GM06990 (cell line): ENCODE data around the gene PSMA7.

Experiments
- DNase-seq: peaks from one replicate; pipeline ENCODE4 v3.0.0-alpha.2; 2011; ENCODE audit not compliant: insufficient read length; ENCODE audit errors: extremely low read depth
- H3K27me3 ChIP-seq: replicated peaks from 2 replicates; pipeline ENCODE4 v1.6.0; 2011; ENCODE audit warnings: low read length; ENCODE audit not compliant: control insufficient read depth, insufficient read depth
- H3K36me3 ChIP-seq: 2 replicates; pipeline ENCODE4 v1.5.1; 2011; ENCODE audit warnings: low read length; ENCODE audit not compliant: control insufficient read depth, insufficient read depth
- H3K4me3 ChIP-seq: replicated peaks from 2 replicates; pipeline ENCODE4 v1.5.1; 2011; ENCODE audit warnings: low read depth, mild to moderate bottlenecking, control low read depth, low read length
- CTCF ChIP-seq: IDR thresholded peaks from 2 replicates; pipeline ENCODE4 v1.5.1; 2011; ENCODE audit warnings: low read length, control low read depth, mild to moderate bottlenecking, inconsistent platforms; ENCODE audit not compliant: insufficient read depth, poor library complexity, severe bottlenecking

PSMA7 gene

GRCh38 chr20:62156592-62157386 is 13.6 kb upstream of the PSMA7 start:
- peak; percentile 50 for DNase-seq
- TF ChIP-seq CTCF = peak; percentile 82
- no peak overlapping the region for H3K4me3 ChIP-seq
- no peaks in the 10 kb centered on the region for H3K27me3 ChIP-seq
- H3K36me3 ChIP-seq = peaks cover 13% of the 10 kb centered on the region

- no peak for TF ChIP-seq CTCF
- Histone ChIP-seq H3K4me3 (no peak overlapping the region), H3K27me3 (no peaks in the 10 kb centered on the region), H3K36me3 (peaks cover 8% of the 10 kb centered on the region)
- DNase-seq = no peak
Observed at GRCh38 chr20:62156254-62156556, 13.0 kb upstream of the PSMA7 start.

DNA sequence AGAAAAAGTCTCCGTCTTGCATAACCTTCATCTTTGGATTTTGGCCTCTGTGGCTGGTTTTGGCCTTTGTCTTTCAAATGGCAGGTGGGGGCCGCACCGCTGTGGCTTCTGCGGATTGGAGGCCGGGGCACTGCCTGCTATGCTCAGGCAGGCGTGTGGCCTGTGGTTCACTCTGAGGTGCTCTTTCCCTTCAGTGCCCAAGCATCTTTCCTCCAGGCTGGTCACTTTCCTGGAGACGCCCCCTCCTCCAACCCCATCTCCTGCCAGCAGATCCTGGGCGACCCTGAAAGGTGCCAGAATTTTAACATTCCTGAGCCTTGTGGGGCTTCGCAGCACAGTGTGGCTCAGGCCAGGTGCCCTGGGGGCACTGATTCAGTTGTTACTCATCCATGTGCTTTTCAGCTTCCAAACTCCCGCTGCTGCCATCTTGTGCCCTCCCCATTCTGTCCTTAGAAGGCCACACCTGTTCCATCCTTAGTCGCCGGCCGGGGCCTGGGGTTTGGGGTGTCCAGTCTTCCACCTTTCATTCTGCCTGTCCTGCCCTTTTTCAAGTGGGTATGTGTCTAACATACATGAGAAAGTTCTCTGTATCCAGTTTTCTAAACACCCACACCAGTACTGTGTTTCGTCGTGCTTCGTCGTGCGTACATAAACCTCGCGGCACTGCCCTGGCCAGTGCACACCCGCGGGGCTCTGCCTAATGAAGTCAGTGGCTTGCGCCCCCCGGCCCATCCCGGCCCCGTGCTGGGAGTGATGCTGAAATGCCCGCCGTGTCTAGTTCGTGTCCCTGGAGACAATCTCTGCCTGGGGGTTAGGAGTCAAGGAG is 12.4 kb upstream of the PSMA7 start:
- DNase-seq = no peak
- H3K4me3 ChIP-seq = no peak overlapping the region
- H3K36me3 ChIP-seq = peaks cover 3% of the 10 kb centered on the region; the same call in 1 of the 2 replicates
- no peak for TF ChIP-seq CTCF
- no peaks in the 10 kb centered on the region for H3K27me3 ChIP-seq

DNA sequence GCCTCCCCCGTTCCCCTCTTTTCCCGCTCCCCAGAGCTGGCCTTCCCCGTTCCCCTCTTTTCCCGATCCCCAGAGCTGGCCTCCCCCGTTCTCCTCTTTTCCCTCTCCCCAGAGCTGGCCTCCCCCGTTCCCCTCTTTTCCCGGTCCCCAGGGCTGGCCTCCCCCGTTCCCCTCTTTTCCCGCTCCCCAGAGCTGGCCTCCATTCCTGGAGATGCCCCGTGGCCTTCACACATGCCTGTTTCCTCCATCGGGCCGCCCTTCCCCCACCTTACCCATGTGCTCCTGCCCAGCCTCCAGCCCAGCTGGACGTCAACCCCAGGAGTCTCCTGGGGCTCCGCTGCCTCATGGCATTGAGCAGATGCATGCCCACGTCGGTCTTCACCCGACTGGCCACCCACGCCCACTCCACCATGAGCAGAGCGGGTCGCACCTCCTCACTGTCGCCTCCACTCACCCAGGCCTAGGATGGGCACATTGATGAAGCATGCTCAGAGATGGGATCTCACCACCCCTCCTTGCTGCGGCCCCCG is 8.7 kb upstream of the PSMA7 start:
- no peak overlapping the region for H3K4me3 ChIP-seq
- TF ChIP-seq CTCF = no peak
- H3K27me3 ChIP-seq = no peaks in the 10 kb centered on the region
- peaks cover 2% of the 10 kb centered on the region; the same call in 1 of the 2 replicates for H3K36me3 ChIP-seq
- DNase-seq = no peak

DNA sequence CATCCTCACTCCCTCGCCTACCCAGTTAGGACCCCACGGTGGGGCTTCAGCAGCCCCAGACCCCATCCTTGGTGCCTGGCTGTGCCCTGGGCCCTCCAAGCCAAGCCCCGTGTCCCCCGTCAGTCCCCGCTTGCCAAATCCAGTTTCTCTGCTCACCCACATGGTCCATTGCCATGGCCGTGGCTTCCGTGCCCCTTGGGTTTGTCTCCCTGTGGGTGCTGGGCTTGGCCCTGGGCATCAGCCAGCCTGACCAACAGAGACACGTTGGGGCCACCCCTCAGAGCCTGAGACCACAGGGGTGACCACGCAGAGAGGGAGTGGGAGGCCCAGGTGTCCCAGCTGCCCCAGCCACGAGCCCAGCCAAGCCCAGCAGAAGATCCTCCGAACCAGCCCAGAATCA is 8.0 kb upstream of the PSMA7 start:
- TF ChIP-seq CTCF = no peak
- no peak for DNase-seq
- H3K4me3 ChIP-seq = no peak overlapping the region
- H3K27me3 ChIP-seq = no peaks in the 10 kb centered on the region
- peaks cover 2% of the 10 kb centered on the region; the same call in 1 of the 2 replicates for H3K36me3 ChIP-seq
